Measurements from ENCODE around the gene CUEDC1.

Gene CUEDC1

GRCh38 chr17:57875290-57876022, 79.8 kb downstream of the CUEDC1 start:
- no peak for TF ChIP-seq CTCF (IDR thresholded peaks at IDR 0.05; ENCODE audit: insufficient read depth, low read depth, low read length, missing control alignments)
- H3K4me3 ChIP-seq (ENCODE audit: low read depth, low read length): no peak overlapping the region
- DNase-seq (ENCODE audit: low read depth): no peak

DNA sequence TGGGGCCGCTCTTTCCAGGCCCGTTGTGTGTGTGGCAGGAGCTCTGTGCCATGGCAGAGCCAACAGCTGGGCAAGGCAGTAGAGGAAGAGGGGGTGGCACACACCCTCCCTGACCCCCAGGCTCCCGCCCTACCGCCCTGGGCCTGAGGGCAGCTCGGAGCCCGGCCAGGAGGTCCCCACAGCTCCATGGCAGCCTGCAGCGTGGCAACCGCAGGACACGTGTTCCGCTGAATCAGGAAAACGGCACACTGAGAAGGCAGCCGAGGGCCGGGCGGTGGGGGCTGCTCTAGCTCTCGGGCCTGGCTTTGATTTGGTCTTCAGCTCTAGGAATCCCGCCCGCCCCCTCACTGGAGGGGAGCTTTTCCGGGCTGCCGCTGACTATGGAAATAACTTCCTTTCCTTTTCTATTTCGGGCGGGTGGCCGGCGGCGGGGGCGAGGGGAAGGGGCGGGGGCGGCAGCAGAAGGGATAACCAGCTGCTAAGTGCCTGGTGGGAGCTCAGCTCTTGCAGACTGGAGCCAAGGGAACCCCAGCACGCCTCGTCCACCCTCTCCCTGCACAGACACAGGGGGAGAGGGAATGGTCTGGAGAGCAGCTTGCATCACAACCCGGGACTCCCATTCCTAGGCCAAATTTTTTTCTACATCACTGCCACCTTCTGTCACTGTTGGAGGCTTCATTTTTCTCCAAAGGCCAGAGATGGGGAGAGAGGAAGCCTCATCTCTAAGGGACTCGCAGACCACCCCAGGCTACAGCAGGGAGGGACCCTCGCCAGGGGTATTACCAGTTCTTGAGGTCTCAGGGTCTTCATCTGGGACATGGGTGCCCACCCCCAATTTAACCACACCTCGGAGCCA, 80.5 kb downstream of the CUEDC1 start:
- no peak for TF ChIP-seq CTCF (IDR thresholded peaks at IDR 0.05; ENCODE audit: insufficient read depth, low read depth, low read length, missing control alignments)
- peak; percentile 18 for DNase-seq (ENCODE audit: low read depth)
- no peak overlapping the region for H3K4me3 ChIP-seq (ENCODE audit: low read depth, low read length)

DNA sequence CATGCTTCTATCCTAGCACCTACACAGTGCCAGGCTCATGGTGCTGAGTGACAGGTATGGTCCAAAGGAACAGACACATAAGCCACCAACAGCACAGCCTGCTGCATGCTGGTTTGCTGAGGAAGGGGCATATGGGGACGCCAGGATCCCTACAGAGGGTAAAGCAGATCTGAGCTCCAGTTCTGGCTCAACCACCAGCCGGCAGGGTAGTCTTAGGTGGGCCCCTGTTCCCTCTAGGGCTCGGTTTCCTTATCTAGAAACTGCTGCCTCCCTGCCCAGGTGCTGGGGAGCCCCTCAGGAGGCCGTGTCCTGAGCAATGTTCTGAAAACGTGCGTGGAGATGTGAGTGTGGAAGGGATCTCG, 81.2 kb downstream of the CUEDC1 start:
- no peak overlapping the region for H3K4me3 ChIP-seq (ENCODE audit: low read depth, low read length)
- no peak for TF ChIP-seq CTCF (IDR thresholded peaks at IDR 0.05; ENCODE audit: insufficient read depth, low read depth, low read length, missing control alignments)
- no peak for DNase-seq (ENCODE audit: low read depth)

GRCh38 chr17:57873261-57874057, 81.8 kb downstream of the CUEDC1 start:
- no peak for DNase-seq (ENCODE audit: low read depth)
- no peak for TF ChIP-seq CTCF (IDR thresholded peaks at IDR 0.05; ENCODE audit: insufficient read depth, low read depth, low read length, missing control alignments)
- H3K4me3 ChIP-seq (ENCODE audit: low read depth, low read length): no peak overlapping the region

GRCh38 chr17:57872536-57872935, 82.7 kb downstream of the CUEDC1 start:
- no peak for DNase-seq (ENCODE audit: low read depth)

More at GRCh38 chr17:57872536-57872935, 82.7 kb downstream of the CUEDC1 start:
- TF ChIP-seq CTCF (IDR thresholded peaks at IDR 0.05; ENCODE audit: insufficient read depth, low read depth, low read length, missing control alignments): no peak
- no peak overlapping the region for H3K4me3 ChIP-seq (ENCODE audit: low read depth, low read length)
